Natural killer cell (primary cell): ENCODE results near the gene ACP2. TPM values are rescaled to one million over a fixed set of nuclear protein-coding genes. Genes with fewer than 3 reads are reported as not detected.

Experiments
- ATAC-seq, 3 donors: fragments of 150-1000 bp in 2 of 3; fragments of 200-7000 bp in 1 of 3; cut with Tn5 transposase; 1 replicate in 1 of 3; 2 replicates in 2 of 3; pipeline ENCODE4 v1.10.0; 2021; ENCODE audit warnings: mild to moderate bottlenecking in 2 of 3, moderate library complexity in 2 of 3
- DNase-seq, 2 donors: peaks; one replicate each; pipeline versions ENCODE4 v3.0.0 to v3.0.0-alpha.2; 2013 to 2021; ENCODE audit warnings: mixed read lengths in 1 of 2
- H3K27ac ChIP-seq: one replicate; pipeline ENCODE4 v1.5.1; 2013; ENCODE audit warnings: mild to moderate bottlenecking, low read length
- H3K27me3 ChIP-seq: one replicate; pipeline ENCODE4 v1.6.1; 2013; ENCODE audit warnings: low read length; ENCODE audit not compliant: control insufficient read depth, insufficient read depth
- H3K36me3 ChIP-seq: one replicate; pipeline ENCODE4 v1.6.1; 2013; ENCODE audit warnings: low read length; ENCODE audit not compliant: control insufficient read depth, insufficient read depth
- H3K4me1 ChIP-seq: one replicate; pipeline ENCODE4 v1.6.1; 2013; ENCODE audit warnings: low read length; ENCODE audit not compliant: control insufficient read depth, insufficient read depth
- H3K4me3 ChIP-seq: one replicate; pipeline ENCODE4 v1.5.1; 2013; ENCODE audit warnings: low read length
- H3K9me3 ChIP-seq: one replicate; pipeline ENCODE4 v1.6.1; 2013; ENCODE audit warnings: low read length; ENCODE audit not compliant: control insufficient read depth, insufficient read depth
- H3K27ac Mint-ChIP-seq, 2 donors: one replicate each; pipeline ENCODE4 v1.8.0; 2022; ENCODE audit warnings: mild to moderate bottlenecking in 2 of 2, mixed read lengths in 2 of 2, moderate library complexity in 1 of 2
- H3K27me3 Mint-ChIP-seq, 2 donors: one replicate each; pipeline ENCODE4 v1.8.0; 2022; ENCODE audit warnings: low read depth in 2 of 2, mixed read lengths in 2 of 2
- H3K36me3 Mint-ChIP-seq: one replicate; pipeline ENCODE4 v1.8.0; 2022; ENCODE audit warnings: mixed read lengths
- H3K4me1 Mint-ChIP-seq, 2 donors: one replicate each; pipeline ENCODE4 v1.8.0; 2022; ENCODE audit warnings: mixed read lengths in 2 of 2
- H3K4me3 Mint-ChIP-seq: one replicate; pipeline ENCODE4 v1.8.0; 2022; ENCODE audit warnings: mild to moderate bottlenecking, moderate library complexity, mixed read lengths
- H3K9me3 Mint-ChIP-seq, 2 donors: one replicate each; pipeline ENCODE4 v1.8.0; 2022; ENCODE audit warnings: mixed read lengths in 2 of 2
- WGBS: methylation state at CpG from one replicate; pipeline ENCODE4 v1.1.7; 2013; ENCODE audit warnings: missing lambda C conversion rate; ENCODE audit not compliant: insufficient coverage; 5-methylcytosine and 5-hydroxymethylcytosine counted together
- intact Hi-C: fragments of 100-400 bp; cut with micrococcal nuclease; formaldehyde crosslinking; loops from one replicate; pipeline ENCODE4 v1.14.2; 2022
- total RNA-seq, 4 donors: library from RNA; stranded (reverse); fragments of 120-200 nt in 1 of 4; gene quantifications; one replicate each; pipeline versions ENCODE4 v1.2.3 to v1.2.4, GENCODE V29; 2013 to 2022
- TF ChIP-seq, protein P1 (sequence below): fragments of 200-600 bp; IDR thresholded peaks from one replicate; pipeline ENCODE4 v1.8.0; 2022; ENCODE audit warnings: antibody characterized with exemption

ACP2 gene
- total RNA-seq, 3 donors from 2014 or later (not counting 1 experiment from before 2014, with no cell fraction given), result 15.5 to 21.9 (median 16.8) TPM

DNA sequence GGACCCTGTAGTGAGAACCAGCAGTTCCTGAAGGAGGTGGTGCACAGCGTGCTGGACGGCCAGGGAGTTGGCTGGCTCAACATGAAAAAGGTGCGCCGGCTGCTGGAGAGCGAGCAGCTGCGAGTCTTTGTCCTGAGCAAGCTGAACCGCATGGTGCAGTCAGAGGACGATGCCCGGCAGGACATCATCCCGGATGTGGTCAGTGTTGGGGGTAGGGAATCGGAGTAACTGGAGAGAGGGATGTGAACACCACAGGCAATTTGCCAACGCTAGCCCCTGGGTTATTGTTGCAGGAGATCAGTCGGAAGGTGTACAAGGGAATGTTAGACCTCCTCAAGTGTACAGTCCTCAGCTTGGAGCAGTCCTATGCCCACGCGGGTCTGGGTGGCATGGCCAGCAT lies 41.2 kb upstream of the ACP2 start:
- TF ChIP-seq, protein P1, sequence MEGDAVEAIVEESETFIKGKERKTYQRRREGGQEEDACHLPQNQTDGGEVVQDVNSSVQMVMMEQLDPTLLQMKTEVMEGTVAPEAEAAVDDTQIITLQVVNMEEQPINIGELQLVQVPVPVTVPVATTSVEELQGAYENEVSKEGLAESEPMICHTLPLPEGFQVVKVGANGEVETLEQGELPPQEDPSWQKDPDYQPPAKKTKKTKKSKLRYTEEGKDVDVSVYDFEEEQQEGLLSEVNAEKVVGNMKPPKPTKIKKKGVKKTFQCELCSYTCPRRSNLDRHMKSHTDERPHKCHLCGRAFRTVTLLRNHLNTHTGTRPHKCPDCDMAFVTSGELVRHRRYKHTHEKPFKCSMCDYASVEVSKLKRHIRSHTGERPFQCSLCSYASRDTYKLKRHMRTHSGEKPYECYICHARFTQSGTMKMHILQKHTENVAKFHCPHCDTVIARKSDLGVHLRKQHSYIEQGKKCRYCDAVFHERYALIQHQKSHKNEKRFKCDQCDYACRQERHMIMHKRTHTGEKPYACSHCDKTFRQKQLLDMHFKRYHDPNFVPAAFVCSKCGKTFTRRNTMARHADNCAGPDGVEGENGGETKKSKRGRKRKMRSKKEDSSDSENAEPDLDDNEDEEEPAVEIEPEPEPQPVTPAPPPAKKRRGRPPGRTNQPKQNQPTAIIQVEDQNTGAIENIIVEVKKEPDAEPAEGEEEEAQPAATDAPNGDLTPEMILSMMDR, result no peak
- DNase-seq (no peak), ATAC-seq (peak in 1 of 3 donors; percentile 23)
- no peak overlapping the region for H3K4me3 ChIP-seq
- H3K36me3 ChIP-seq, result peaks cover 88% of the 10 kb centered on the region
- Mint-ChIP-seq H3K27me3 (no peaks in the 10 kb centered on the region), H3K4me3 (no peak overlapping the region), H3K36me3 (peaks cover 47% of the 10 kb centered on the region), H3K27ac (no peak overlapping the region), H3K4me1 (peaks cover 5 to 11% of the 10 kb centered on the region in 2 donors), H3K9me3 (no peaks in the 10 kb centered on the region)
- H3K27ac ChIP-seq, result no peak overlapping the region
- H3K4me1 ChIP-seq, result no peaks in the 10 kb centered on the region
- H3K9me3 ChIP-seq, result no peaks in the 10 kb centered on the region
- intact Hi-C loops, result no loop called here
- whole genome bisulfite sequencing, result 96% methylated on average over 15 of the region's 15 CpGs
- no peaks in the 10 kb centered on the region for H3K27me3 ChIP-seq

DNA sequence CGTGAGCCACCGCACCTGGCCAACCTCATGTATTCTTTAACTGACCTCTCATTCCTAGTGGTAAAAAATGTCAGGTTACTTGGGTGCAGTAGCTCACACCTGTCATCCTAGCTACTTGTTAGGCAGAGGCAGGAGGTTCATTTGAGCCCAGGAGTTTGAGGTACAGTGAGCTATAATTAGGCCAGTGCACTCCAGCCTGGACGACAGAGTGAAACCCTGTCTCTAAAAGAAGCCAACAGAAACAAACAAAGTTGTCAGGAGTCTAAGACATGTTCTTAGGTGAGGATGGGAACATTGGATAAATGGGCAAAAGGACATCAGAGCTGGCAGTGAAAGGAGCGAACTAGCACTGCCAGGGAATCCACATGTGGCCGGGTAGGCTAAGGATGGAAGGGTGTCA lies 39.5 kb upstream of the ACP2 start:
- intact Hi-C loops, result no loop called here
- DNase-seq (no peak), ATAC-seq (no peak)
- no peaks in the 10 kb centered on the region for H3K4me1 ChIP-seq
- H3K4me3 Mint-ChIP-seq, result no peak overlapping the region
- no peak overlapping the region for H3K27ac Mint-ChIP-seq
- TF ChIP-seq, protein P1, result no peak
- no peak overlapping the region for H3K4me3 ChIP-seq
- no peaks in the 10 kb centered on the region for H3K27me3 ChIP-seq
- WGBS, result 94% methylated on average over 5 of the region's 5 CpGs
- peaks cover 5 to 11% of the 10 kb centered on the region in 2 donors for H3K4me1 Mint-ChIP-seq
- H3K36me3 ChIP-seq, result peaks cover 94% of the 10 kb centered on the region
- H3K27me3 Mint-ChIP-seq, result no peaks in the 10 kb centered on the region
- no peaks in the 10 kb centered on the region for H3K9me3 ChIP-seq
- no peak overlapping the region for H3K27ac ChIP-seq
- no peaks in the 10 kb centered on the region for H3K9me3 Mint-ChIP-seq
- peaks cover 57% of the 10 kb centered on the region for H3K36me3 Mint-ChIP-seq

DNA sequence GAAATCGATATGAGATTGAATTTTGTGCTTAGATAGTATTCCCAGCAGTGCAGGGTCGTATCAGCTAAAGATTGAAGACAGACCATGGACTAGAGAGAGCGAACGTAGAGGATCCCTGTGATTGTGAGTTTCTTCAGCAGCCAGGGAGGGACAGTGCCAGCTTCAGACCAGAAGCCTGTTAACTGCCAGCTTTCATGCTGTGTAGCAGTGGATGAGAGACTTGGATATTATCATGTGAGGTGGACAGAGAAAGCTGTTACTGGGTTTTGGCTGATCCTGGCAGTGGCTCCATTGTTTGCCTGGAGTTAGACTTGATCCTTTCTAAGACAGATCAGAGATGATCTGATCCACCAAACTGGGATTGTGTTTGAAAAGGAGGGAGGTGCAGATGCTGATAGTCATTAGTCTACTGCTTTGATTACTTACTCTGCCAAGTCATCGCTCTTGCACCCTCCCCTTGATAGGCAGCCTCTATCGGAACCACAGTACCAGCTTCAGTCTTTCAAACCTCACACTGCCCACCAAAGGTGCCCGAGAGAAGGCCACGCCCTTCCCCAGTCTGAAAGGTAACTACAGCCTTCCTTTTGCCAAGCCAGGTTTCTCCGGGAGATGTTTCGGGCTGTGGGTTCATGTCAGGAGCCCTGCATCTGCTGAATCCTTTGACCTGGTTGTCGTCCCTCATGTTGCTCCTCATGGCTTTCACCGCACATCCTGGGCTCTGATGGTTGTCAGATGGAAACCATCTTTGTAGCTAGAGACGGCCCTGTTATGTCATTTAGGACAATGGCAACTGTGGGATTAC lies 37.6 kb upstream of the ACP2 start:
- Histone ChIP-seq H3K4me3 (no peak overlapping the region), H3K4me1 (no peaks in the 10 kb centered on the region)

More for the DNA sequence above, 37.6 kb upstream of the ACP2 start:
- intact Hi-C loops, result no loop called here
- H3K27me3 Mint-ChIP-seq, result no peaks in the 10 kb centered on the region
- H3K36me3 Mint-ChIP-seq, result peaks cover 52% of the 10 kb centered on the region
- DNase-seq (no peak), ATAC-seq (no peak)
- Histone ChIP-seq H3K9me3 (no peaks in the 10 kb centered on the region), H3K36me3 (peaks cover 92% of the 10 kb centered on the region), H3K27me3 (no peaks in the 10 kb centered on the region), H3K27ac (no peak overlapping the region)
- H3K4me1 Mint-ChIP-seq, result peaks cover 5 to 11% of the 10 kb centered on the region in 2 donors
- WGBS, result 97% methylated on average over 13 of the region's 13 CpGs
- H3K9me3 Mint-ChIP-seq, result no peaks in the 10 kb centered on the region
- H3K4me3 Mint-ChIP-seq, result no peak overlapping the region
- H3K27ac Mint-ChIP-seq, result peak overlapping the region; percentile 43 to 62
- TF ChIP-seq, protein P1, result no peak
